Esophagus squamous epithelium (tissue), 4 donors: ENCODE results near the gene RAB44.

Experiments used
- POLR2A ChIP-seq, 4 donors: fragments of 450-650 bp; IDR thresholded peaks; one replicate each; pipeline ENCODE4 v1.6.1; 2017; ENCODE audit warnings: antibody characterized with exemption in 4 of 4, mild to moderate bottlenecking in 4 of 4, moderate library complexity in 3 of 4
- TF ChIP-seq, protein P1 (sequence below), 6 experiments: fragments of 450-650 bp in 4 of 6; fragments of 200-600 bp in 2 of 6; sonication (generic) in 2 of 6; IDR thresholded peaks; one replicate each; pipeline ENCODE4 v1.5.1; 2016 to 2019; ENCODE audit warnings: antibody characterized with exemption in 6 of 6, mild to moderate bottlenecking in 4 of 6, moderate library complexity in 4 of 6

DNA sequence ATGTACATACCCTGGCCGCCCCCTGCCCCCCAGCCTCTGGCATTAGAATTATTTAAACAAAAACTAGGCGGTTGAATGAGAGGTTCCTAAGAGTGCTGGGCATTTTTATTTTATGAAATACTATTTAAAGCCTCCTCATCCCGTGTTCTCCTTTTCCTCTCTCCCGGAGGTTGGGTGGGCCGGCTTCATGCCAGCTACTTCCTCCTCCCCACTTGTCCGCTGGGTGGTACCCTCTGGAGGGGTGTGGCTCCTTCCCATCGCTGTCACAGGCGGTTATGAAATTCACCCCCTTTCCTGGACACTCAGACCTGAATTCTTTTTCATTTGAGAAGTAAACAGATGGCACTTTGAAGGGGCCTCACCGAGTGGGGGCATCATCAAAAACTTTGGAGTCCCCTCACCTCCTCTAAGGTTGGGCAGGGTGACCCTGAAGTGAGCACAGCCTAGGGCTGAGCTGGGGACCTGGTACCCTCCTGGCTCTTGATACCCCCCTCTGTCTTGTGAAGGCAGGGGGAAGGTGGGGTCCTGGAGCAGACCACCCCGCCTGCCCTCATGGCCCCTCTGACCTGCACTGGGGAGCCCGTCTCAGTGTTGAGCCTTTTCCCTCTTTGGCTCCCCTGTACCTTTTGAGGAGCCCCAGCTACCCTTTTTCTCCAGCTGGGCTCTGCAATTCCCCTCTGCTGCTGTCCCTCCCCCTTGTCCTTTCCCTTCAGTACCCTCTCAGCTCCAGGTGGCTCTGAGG lies 11.5 kb upstream of the RAB44 start:
- TF ChIP-seq, protein P1, sequence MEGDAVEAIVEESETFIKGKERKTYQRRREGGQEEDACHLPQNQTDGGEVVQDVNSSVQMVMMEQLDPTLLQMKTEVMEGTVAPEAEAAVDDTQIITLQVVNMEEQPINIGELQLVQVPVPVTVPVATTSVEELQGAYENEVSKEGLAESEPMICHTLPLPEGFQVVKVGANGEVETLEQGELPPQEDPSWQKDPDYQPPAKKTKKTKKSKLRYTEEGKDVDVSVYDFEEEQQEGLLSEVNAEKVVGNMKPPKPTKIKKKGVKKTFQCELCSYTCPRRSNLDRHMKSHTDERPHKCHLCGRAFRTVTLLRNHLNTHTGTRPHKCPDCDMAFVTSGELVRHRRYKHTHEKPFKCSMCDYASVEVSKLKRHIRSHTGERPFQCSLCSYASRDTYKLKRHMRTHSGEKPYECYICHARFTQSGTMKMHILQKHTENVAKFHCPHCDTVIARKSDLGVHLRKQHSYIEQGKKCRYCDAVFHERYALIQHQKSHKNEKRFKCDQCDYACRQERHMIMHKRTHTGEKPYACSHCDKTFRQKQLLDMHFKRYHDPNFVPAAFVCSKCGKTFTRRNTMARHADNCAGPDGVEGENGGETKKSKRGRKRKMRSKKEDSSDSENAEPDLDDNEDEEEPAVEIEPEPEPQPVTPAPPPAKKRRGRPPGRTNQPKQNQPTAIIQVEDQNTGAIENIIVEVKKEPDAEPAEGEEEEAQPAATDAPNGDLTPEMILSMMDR (IDR thresholded peaks at IDR 0.05) = no peak
- TF ChIP-seq POLR2A (IDR thresholded peaks at IDR 0.05) = no peak
